DOHH2 (cell line): ENCODE measurements around the gene NUP42.

Experiments used
- EZH2phosphoT487 ChIP-seq: fragments of 200-600 bp; sonication (generic); IDR thresholded peaks from 2 replicates; pipeline ENCODE4 v1.6.1; 2017; ENCODE audit warnings: borderline replicate concordance, mild to moderate bottlenecking, antibody characterized with exemption, low read length, moderate library complexity, mixed read lengths
- TF ChIP-seq, protein P1 (sequence below): fragments of 200-600 bp; sonication (generic); IDR thresholded peaks from one replicate; pipeline ENCODE4 v1.5.1; 2014; ENCODE audit warnings: antibody characterized with exemption, mild to moderate bottlenecking, low read depth, low read length; ENCODE audit not compliant: poor library complexity, severe bottlenecking

DNA sequence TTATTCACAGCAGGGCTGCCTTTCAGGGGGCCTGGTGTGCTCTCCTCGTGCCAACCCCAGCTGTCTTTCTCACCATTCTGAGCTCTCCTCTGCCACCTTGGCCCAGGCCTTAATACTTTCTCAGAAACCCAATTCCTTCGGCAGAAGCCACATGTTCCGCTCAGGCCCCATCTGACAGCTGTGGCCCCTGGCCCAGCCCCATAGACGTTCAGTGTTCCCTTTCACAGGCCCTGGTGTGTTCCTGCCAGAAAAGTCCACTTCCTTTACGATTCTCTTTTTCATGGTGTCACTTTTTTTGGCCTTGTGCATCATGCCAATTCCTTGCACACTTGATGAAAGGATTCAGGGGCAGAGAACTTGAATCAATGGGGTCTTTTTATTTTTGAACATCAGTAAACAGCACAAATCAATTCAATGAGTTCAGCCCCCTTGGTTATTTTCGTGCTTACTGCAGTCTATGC, 48.8 kb downstream of the NUP42 start:
- TF ChIP-seq, protein P1, sequence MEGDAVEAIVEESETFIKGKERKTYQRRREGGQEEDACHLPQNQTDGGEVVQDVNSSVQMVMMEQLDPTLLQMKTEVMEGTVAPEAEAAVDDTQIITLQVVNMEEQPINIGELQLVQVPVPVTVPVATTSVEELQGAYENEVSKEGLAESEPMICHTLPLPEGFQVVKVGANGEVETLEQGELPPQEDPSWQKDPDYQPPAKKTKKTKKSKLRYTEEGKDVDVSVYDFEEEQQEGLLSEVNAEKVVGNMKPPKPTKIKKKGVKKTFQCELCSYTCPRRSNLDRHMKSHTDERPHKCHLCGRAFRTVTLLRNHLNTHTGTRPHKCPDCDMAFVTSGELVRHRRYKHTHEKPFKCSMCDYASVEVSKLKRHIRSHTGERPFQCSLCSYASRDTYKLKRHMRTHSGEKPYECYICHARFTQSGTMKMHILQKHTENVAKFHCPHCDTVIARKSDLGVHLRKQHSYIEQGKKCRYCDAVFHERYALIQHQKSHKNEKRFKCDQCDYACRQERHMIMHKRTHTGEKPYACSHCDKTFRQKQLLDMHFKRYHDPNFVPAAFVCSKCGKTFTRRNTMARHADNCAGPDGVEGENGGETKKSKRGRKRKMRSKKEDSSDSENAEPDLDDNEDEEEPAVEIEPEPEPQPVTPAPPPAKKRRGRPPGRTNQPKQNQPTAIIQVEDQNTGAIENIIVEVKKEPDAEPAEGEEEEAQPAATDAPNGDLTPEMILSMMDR: no peak
- no peak for TF ChIP-seq EZH2phosphoT487
